ENCODE data around the gene ANXA8L1.

GRCh38 chr10:46328853-46329689 is 46.5 kb upstream of the ANXA8L1 start:
- TF ChIP-seq, protein P1, sequence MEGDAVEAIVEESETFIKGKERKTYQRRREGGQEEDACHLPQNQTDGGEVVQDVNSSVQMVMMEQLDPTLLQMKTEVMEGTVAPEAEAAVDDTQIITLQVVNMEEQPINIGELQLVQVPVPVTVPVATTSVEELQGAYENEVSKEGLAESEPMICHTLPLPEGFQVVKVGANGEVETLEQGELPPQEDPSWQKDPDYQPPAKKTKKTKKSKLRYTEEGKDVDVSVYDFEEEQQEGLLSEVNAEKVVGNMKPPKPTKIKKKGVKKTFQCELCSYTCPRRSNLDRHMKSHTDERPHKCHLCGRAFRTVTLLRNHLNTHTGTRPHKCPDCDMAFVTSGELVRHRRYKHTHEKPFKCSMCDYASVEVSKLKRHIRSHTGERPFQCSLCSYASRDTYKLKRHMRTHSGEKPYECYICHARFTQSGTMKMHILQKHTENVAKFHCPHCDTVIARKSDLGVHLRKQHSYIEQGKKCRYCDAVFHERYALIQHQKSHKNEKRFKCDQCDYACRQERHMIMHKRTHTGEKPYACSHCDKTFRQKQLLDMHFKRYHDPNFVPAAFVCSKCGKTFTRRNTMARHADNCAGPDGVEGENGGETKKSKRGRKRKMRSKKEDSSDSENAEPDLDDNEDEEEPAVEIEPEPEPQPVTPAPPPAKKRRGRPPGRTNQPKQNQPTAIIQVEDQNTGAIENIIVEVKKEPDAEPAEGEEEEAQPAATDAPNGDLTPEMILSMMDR (IDR thresholded peaks at IDR 0.05): no peak
- TF ChIP-seq ZFX (IDR thresholded peaks at IDR 0.05; ENCODE audit: borderline replicate concordance): no peak
